Breast epithelium (tissue), 4 donors: ENCODE data around the gene CABLES2. TPM values are rescaled to one million over a fixed set of nuclear protein-coding genes. Genes with fewer than 3 reads are reported as not detected.

ENCODE experiments used
- DNase-seq, 2 donors: peaks; one replicate each; pipeline ENCODE4 v3.0.0-alpha.2; 2019; ENCODE audit warnings: low spot score in 2 of 2
- H3K27ac ChIP-seq, 2 donors: fragments of 200-600 bp; sonication (generic) in 1 of 2; one replicate each; pipeline ENCODE4 v1.5.1; 2016 to 2019; ENCODE audit warnings: mild to moderate bottlenecking in 1 of 2
- H3K27me3 ChIP-seq, 2 donors: fragments of 200-600 bp; sonication (generic) in 1 of 2; one replicate each; pipeline versions ENCODE4 v1.5.1 to v1.6.0; 2017 to 2019; ENCODE audit warnings: control low read depth in 1 of 2, mild to moderate bottlenecking in 1 of 2
- H3K36me3 ChIP-seq: fragments of 200-600 bp; one replicate; pipeline ENCODE4 v1.5.1; 2019
- H3K4me1 ChIP-seq, 2 donors: fragments of 200-600 bp; sonication (generic); one replicate each; pipeline ENCODE4 v1.5.1; 2016 to 2019; ENCODE audit warnings: control low read depth in 1 of 2
- H3K4me3 ChIP-seq, 3 donors: fragments of 200-600 bp; sonication (generic); 1 replicate in 2 of 3; 2 replicates in 1 of 3; pipeline ENCODE4 v1.5.1; 2016 to 2019; ENCODE audit warnings: mild to moderate bottlenecking in 3 of 3, moderate library complexity in 2 of 3
- H3K9me3 ChIP-seq, 2 donors: fragments of 200-600 bp; sonication (generic) in 1 of 2; one replicate each; pipeline ENCODE4 v1.5.1; 2016 to 2019; ENCODE audit warnings: control low read depth in 1 of 2
- POLR2A ChIP-seq: fragments of 450-650 bp; IDR thresholded peaks from one replicate; pipeline ENCODE4 v1.6.1; 2016; ENCODE audit warnings: antibody characterized with exemption, mild to moderate bottlenecking, moderate library complexity
- POLR2AphosphoS5 ChIP-seq, 3 donors: sonication (generic); formaldehyde crosslinking; IDR thresholded peaks; one replicate each; pipeline ENCODE4 v1.6.1; 2017; ENCODE audit warnings: antibody characterized with exemption in 3 of 3
- intact Hi-C: fragments of 100-400 bp; cut with DNase I; formaldehyde crosslinking; loops from one replicate; pipeline ENCODE4 v1.15.1; 2023; ENCODE audit warnings: low total_unique reads
- total RNA-seq, 3 donors: library from RNA; depleted of rRNA; stranded (reverse); fragments of >200 nt; gene quantifications; one replicate each; pipeline ENCODE4 v1.1.0, GENCODE V29; 2016
- TF ChIP-seq, protein P1 (sequence below), 3 donors: fragments of 450-650 bp; IDR thresholded peaks; one replicate each; pipeline ENCODE4 v1.5.1; 2016 to 2017; ENCODE audit warnings: antibody characterized with exemption in 3 of 3, mild to moderate bottlenecking in 3 of 3, moderate library complexity in 3 of 3

CABLES2 gene
- total RNA-seq, 3 donors from 2014 or later, result 1.8 to 3.2 (median 2.9) TPM

DNA sequence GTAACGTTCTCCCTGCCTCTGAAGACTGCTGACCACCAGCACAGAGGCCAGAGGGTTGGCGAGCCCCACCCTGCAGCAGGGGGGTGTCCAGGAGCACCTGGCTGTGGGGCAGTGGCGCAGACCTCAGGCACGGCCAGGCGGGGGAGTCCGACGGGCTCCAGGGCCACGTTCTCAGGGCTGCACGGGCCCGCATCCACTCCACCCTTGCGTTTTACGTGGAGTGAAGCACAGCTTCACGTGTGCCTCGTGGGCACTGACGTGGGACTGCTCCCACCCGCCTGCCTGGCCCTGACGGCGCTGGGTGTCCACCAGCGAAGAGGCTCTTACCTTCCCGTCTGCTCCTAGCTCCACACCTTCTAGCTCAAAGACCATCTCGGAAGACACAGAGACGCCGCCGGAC is 13.3 kb downstream of the CABLES2 start:
- Histone ChIP-seq H3K4me1 (no peaks in the 10 kb centered on the region), H3K27me3 (no peaks in the 10 kb centered on the region), H3K27ac (no peak overlapping the region), H3K36me3 (no peaks in the 10 kb centered on the region), H3K9me3 (no peaks in the 10 kb centered on the region), H3K4me3 (no peak overlapping the region)
- no peak for DNase-seq
- intact Hi-C loops, result no loop called here
- TF ChIP-seq, protein P1, sequence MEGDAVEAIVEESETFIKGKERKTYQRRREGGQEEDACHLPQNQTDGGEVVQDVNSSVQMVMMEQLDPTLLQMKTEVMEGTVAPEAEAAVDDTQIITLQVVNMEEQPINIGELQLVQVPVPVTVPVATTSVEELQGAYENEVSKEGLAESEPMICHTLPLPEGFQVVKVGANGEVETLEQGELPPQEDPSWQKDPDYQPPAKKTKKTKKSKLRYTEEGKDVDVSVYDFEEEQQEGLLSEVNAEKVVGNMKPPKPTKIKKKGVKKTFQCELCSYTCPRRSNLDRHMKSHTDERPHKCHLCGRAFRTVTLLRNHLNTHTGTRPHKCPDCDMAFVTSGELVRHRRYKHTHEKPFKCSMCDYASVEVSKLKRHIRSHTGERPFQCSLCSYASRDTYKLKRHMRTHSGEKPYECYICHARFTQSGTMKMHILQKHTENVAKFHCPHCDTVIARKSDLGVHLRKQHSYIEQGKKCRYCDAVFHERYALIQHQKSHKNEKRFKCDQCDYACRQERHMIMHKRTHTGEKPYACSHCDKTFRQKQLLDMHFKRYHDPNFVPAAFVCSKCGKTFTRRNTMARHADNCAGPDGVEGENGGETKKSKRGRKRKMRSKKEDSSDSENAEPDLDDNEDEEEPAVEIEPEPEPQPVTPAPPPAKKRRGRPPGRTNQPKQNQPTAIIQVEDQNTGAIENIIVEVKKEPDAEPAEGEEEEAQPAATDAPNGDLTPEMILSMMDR (IDR thresholded peaks at IDR 0.05), result no peak
- no peak for TF ChIP-seq POLR2AphosphoS5 (IDR thresholded peaks at IDR 0.05)
- no peak for TF ChIP-seq POLR2A

DNA sequence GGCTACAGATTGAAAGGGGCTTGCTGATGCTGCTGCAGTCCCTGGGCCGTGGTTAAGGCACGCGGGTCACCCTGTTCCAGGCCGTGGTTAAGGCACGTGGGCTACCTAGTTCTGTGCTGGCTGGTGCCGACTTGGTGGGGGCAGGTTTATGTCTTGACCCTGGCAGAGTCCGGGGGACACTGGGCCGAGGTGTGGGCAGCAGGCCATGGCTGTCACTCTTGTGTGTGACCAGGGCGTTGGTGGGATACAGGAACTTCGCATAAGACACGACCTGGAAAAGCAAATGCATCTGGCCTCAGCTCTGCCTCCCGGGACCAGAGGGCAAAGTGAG is 13.8 kb downstream of the CABLES2 start:
- no peaks in the 10 kb centered on the region for H3K27me3 ChIP-seq
- peaks cover 0 to 2% of the 10 kb centered on the region in 2 donors for H3K4me1 ChIP-seq
- H3K36me3 ChIP-seq, result no peaks in the 10 kb centered on the region
- H3K27ac ChIP-seq, result no peak overlapping the region
- DNase-seq, result no peak
- H3K9me3 ChIP-seq, result no peaks in the 10 kb centered on the region
- intact Hi-C loops, result no loop called here
- H3K4me3 ChIP-seq, result no peak overlapping the region
- TF ChIP-seq POLR2AphosphoS5 (IDR thresholded peaks at IDR 0.05) (no peak), POLR2A (no peak)
- TF ChIP-seq, protein P1 (IDR thresholded peaks at IDR 0.05), result no peak

DNA sequence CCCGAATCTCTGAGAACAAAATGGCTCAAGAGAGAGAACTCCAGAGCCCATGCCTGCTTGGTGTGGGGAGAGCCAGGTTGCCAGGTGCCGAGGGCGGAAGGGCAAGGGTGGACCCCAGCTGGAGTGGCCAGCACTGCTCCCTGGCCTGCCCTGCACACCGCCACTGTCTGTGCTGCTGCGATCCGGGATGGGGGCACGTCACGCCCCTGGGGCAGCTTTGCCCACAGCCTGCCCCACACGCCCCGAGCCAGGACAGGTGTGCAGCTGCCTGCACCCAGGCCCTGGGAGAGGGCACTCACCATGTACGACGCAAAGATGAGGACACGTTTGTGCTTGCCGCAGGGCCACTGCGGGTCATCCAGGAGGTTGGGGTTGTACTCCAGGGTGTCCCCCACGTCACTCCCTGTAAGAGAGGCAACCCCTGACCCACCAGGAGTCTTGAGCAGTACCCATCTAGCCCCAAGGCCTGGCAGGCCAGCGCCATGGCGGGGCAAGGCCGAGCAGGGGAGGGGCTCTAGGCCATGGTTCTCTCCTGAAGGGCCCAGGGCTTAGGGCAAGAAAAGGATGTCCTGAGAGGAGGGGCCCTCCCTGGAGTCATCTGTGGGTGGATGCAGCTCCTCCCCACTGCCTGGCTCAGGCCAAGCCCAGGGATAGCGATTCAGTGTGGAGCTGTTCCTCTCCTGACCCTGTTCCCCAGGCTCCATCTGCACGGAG is 14.3 kb downstream of the CABLES2 start:
- Histone ChIP-seq H3K4me1 (peaks cover 0 to 7% of the 10 kb centered on the region in 2 donors), H3K9me3 (no peaks in the 10 kb centered on the region), H3K36me3 (no peaks in the 10 kb centered on the region), H3K27me3 (no peaks in the 10 kb centered on the region), H3K4me3 (no peak overlapping the region), H3K27ac (no peak overlapping the region)
- DNase-seq, result no peak
- intact Hi-C loops, result no loop called here
- no peak for TF ChIP-seq POLR2AphosphoS5 (IDR thresholded peaks at IDR 0.05)
- TF ChIP-seq POLR2A, result no peak
- TF ChIP-seq, protein P1 (IDR thresholded peaks at IDR 0.05), result no peak

DNA sequence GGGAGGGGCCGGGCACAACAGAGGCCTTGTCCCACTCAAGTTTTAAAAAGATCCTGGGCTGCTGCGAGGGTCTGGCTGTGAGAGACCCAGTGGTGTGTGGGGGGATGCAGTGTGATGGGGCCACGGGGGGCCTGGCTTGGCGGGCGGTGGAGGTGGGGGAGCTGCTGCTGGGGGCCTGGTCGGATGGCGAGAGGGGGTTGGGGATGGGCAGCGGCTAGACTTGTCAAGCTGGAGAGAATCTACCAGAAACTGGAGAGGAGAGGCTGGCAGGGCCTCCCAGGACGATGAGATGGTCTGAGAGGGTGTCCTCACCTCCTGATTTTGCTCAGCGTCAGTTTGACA is 15.0 kb downstream of the CABLES2 start:
- Histone ChIP-seq H3K4me3 (no peak overlapping the region), H3K36me3 (no peaks in the 10 kb centered on the region), H3K27me3 (no peaks in the 10 kb centered on the region), H3K27ac (no peak overlapping the region), H3K9me3 (no peaks in the 10 kb centered on the region), H3K4me1 (peaks cover 0 to 10% of the 10 kb centered on the region in 2 donors)
- no peak for DNase-seq
- TF ChIP-seq, protein P1 (IDR thresholded peaks at IDR 0.05), result no peak
- no peak for TF ChIP-seq POLR2AphosphoS5 (IDR thresholded peaks at IDR 0.05)
- no peak for TF ChIP-seq POLR2A
- intact Hi-C loops, result no loop called here

DNA sequence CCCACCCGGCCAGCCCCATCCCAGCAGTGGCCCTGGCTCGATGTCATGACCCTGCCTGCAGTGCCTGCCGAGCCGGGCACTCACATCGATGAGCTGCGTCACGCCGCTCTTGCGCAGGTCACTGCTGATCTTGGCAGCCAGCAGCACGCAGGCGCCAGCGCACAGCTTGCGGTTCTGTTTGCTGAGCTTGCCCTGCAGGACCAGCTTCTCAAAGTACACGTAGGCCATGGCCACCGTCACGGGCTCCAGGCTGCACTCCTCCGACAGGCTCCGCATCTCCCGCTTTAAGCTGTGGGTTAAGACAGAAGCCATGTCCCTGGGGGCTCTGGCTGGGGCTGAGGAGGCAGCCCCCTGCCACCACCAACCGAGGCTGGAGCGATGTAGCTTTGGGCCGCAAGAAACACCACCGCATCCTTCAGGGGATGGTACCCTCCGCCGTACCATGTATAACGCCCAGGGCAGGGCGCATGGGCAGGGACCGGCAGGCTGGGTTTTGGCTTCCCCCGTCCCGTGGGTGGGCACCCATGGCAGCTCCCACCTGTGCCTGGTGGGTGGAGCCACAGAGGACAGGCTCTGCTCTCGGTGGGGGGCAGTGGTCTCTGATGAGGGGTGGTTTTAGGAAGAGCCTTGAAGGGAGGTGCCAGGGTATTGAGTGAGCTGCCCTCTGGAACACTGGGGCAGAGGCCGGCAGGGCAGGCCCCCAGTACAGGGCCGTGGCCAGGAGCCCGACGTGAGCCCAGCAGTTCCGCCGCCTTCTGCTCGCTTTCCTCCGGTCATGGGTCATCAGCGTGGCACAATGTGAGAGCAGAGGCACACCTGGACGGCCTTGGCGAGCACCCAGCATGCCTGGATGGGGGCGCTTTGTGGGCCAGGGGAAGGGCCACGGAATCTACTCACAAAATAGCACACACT is 15.7 kb downstream of the CABLES2 start:
- H3K27me3 ChIP-seq, result no peaks in the 10 kb centered on the region
- TF ChIP-seq POLR2AphosphoS5 (IDR thresholded peaks at IDR 0.05) (no peak), POLR2A (no peak)
- TF ChIP-seq, protein P1 (IDR thresholded peaks at IDR 0.05), result no peak
- H3K9me3 ChIP-seq, result no peaks in the 10 kb centered on the region
- no peak overlapping the region for H3K4me3 ChIP-seq
- H3K4me1 ChIP-seq, result peaks cover 0 to 10% of the 10 kb centered on the region in 2 donors
- no peaks in the 10 kb centered on the region for H3K36me3 ChIP-seq
- H3K27ac ChIP-seq, result no peak overlapping the region
- no peak for DNase-seq
- intact Hi-C loops, result no loop called here
